PC-3 (cell line): ENCODE data around the gene ETV3.

Source experiments
- CTCF ChIP-seq: fragments of 300-600 bp; sonication (generic); conservative IDR thresholded peaks from 2 replicates; pipeline ENCODE4 v1.5.1; 2017; ENCODE audit warnings: antibody characterized with exemption, low read depth, mild to moderate bottlenecking, low read length
- EZH2 ChIP-seq: fragments of 300-600 bp; sonication (generic); IDR thresholded peaks from one replicate; pipeline ENCODE4 v1.6.1; 2017; ENCODE audit warnings: antibody characterized with exemption, mild to moderate bottlenecking, low read length; ENCODE audit not compliant: unreplicated experiment
- EZH2phosphoT487 ChIP-seq: fragments of 300-600 bp; sonication (generic); IDR thresholded peaks from 2 replicates; pipeline ENCODE4 v1.6.1; 2018; ENCODE audit warnings: mild to moderate bottlenecking, antibody characterized with exemption, low read length, borderline replicate concordance

- TF ChIP-seq CTCF (no peak), EZH2 (no peak), EZH2phosphoT487 (no peak)
Observed at GRCh38 chr1:157133426-157133825, 4.8 kb downstream of the ETV3 start.
